Activated CD8-positive, alpha-beta T cell treated with anti-CD3 and anti-CD28 coated beads, Interleukin-2, amount 10 ng/mL, durations not matched to agents 7 days and 5 days (primary cell): ENCODE data around the gene PKD2L1. TPM values are rescaled to one million over a fixed set of nuclear protein-coding genes. Genes with fewer than 3 reads are reported as not detected.
"Not testable (repeated sequence)": the region's sequence is repeated elsewhere in the genome, so short reads cannot be mapped to it uniquely, and the experiment has no call there.

Experiments used
- ATAC-seq: fragments of 150-1000 bp; cut with Tn5 transposase; one replicate; pipeline ENCODE4 v1.10.0; 2021; ENCODE audit warnings: moderate library complexity
- CTCF ChIA-PET: fragments of 350-600 bp; sonication (Branson Sonifier 250); formaldehyde crosslinking; loops from one replicate; lab custom pipeline; 2021; ENCODE audit warnings: antibody characterized with exemption; lab: Charles Lee
- POLR2A ChIA-PET: fragments of 350-600 bp; sonication (Branson Sonifier 250); formaldehyde crosslinking; loops from one replicate; lab custom pipeline; 2021; ENCODE audit warnings: antibody characterized with exemption; lab: Charles Lee
- DNase-seq: peaks from one replicate; pipeline ENCODE4 v3.0.0-alpha.2; 2020
- H3K27ac Mint-ChIP-seq: one replicate; pipeline ENCODE4 v1.8.0; 2021; ENCODE audit warnings: mild to moderate bottlenecking, mixed read lengths
- H3K27me3 Mint-ChIP-seq: one replicate; pipeline ENCODE4 v1.8.0; 2021; ENCODE audit warnings: low read depth, mixed read lengths
- H3K36me3 Mint-ChIP-seq: one replicate; pipeline ENCODE4 v1.8.0; 2021; ENCODE audit warnings: low read depth, mixed read lengths
- H3K4me1 Mint-ChIP-seq: one replicate; pipeline ENCODE4 v1.8.0; 2021; ENCODE audit warnings: low read depth, mixed read lengths
- H3K4me3 Mint-ChIP-seq: one replicate; pipeline ENCODE4 v1.8.0; 2021; ENCODE audit warnings: mild to moderate bottlenecking, mixed read lengths
- H3K9me3 Mint-ChIP-seq: one replicate; pipeline ENCODE4 v1.8.0; 2022; ENCODE audit warnings: mixed read lengths; ENCODE audit not compliant: insufficient read depth
- total RNA-seq, 2 experiments: library from RNA; stranded (reverse); gene quantifications; one replicate each; pipeline ENCODE4 v1.2.3, GENCODE V29; 2021

Gene PKD2L1
- under 1 TPM; 0.10 to 0.68 TPM for total RNA-seq

DNA sequence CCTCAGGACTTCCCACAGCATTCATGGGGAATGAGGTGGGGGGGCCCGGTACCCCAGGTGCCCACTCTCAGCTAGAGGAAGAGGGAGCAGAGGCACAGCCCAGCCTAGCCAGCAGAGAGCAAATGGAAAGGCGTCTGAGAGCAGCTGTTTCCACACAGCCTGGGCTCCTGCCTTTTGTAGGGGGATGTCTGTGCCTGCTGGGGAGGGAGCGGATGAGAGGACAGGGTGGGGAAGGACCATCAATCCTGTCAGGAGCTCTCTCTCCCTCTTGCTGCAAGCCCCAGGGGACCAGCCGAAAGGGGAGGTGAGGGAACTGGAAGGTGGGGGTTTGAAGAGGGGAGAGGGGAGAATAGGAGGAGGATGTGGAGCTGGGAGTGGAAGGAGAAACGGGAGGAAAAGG lies at the start of gene PKD2L1:
PKD2L1 (minus strand) TSS at position 150 of the 400 bp plus-strand sequence; CDS start at position 25, 125 bp downstream.
- ChIA-PET POLR2A (interaction anchor here (1.0 to 1.1 kb wide), 2 partner anchors 16 to 179 kb away, joined by 3 read pairs; no protein-coding TSS in a partner anchor), CTCF (interaction anchor here (1.2 to 24.9 kb wide), 5 partner anchors 26 to 188 kb away, joined by 4 to 311 read pairs (median 4); no protein-coding TSS in a partner anchor)
- no peak within 1 kb of the TSS for H3K27ac Mint-ChIP-seq
- no peak for ATAC-seq
- H3K27me3 Mint-ChIP-seq: peaks cover 21% of the 10 kb centered on the region
- no peak within 1 kb of the TSS for H3K4me3 Mint-ChIP-seq
- peaks cover 21% of the 10 kb centered on the region for H3K4me1 Mint-ChIP-seq
- no peaks in the 10 kb centered on the region for H3K36me3 Mint-ChIP-seq
- no peaks in the 10 kb centered on the region for H3K9me3 Mint-ChIP-seq
- no peak for DNase-seq

DNA sequence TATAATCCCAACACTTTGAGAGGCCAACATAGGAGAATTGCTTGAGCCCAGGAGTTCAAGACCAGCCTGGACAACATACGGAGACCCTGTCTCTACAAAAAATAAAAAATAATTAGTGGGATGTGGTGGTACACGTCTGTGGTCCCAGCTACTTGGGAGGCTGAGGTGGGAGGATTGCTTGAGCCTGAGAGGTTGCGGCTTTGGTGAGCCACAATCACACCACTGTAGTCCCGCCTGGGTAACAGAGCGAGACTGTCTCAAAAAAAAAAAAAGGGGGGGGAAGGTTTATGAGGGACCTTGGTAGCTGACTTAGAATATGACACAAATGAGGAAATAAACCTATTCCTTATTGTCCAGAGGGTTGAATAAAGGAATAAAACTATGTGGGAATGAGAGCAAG lies 47.8 kb upstream of the PKD2L1 start:
- Mint-ChIP-seq H3K4me3 (no peak overlapping the region), H3K27me3 (no peaks in the 10 kb centered on the region), H3K4me1 (peaks cover 25% of the 10 kb centered on the region), H3K27ac (no peak overlapping the region), H3K9me3 (no peaks in the 10 kb centered on the region), H3K36me3 (peaks cover 15% of the 10 kb centered on the region)
- CTCF ChIA-PET: interaction anchor here (1.1 to 1.8 kb wide), 6 partner anchors 36 to 141 kb away, joined by 3 to 12 read pairs (median 7); no protein-coding TSS in a partner anchor
- DNase-seq (peak; percentile 62), ATAC-seq (no peak)
- POLR2A ChIA-PET: interaction anchor here (1.2 kb wide), 1 partner anchor 132 kb away, joined by 3 read pairs; no protein-coding TSS in a partner anchor

DNA sequence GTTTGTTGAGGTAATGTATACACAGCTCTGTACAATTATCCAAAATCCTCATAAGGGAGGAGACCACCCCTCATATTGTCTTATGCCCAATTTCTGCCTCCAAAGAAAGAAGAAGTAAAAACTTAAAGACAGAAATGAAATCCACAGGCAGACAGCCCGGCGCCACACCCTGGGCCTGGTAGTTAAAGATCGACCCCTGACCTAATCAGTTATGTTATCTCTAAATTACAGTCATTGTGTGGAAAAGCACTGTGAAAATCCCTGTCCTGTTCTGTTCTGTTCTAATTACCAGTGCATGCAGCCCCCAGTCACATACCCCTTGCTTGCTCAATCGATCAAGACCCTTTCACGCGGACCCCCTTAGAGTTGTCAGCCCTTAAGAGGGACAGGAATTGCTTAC lies 46.6 kb upstream of the PKD2L1 start:
- H3K36me3 Mint-ChIP-seq, DNase-seq, H3K27ac Mint-ChIP-seq, ATAC-seq, CTCF ChIA-PET, H3K4me3 Mint-ChIP-seq, POLR2A ChIA-PET, H3K27me3 Mint-ChIP-seq, H3K9me3 Mint-ChIP-seq: not testable (repeated sequence)
- H3K4me1 Mint-ChIP-seq: peaks cover 25% of the 10 kb centered on the region

DNA sequence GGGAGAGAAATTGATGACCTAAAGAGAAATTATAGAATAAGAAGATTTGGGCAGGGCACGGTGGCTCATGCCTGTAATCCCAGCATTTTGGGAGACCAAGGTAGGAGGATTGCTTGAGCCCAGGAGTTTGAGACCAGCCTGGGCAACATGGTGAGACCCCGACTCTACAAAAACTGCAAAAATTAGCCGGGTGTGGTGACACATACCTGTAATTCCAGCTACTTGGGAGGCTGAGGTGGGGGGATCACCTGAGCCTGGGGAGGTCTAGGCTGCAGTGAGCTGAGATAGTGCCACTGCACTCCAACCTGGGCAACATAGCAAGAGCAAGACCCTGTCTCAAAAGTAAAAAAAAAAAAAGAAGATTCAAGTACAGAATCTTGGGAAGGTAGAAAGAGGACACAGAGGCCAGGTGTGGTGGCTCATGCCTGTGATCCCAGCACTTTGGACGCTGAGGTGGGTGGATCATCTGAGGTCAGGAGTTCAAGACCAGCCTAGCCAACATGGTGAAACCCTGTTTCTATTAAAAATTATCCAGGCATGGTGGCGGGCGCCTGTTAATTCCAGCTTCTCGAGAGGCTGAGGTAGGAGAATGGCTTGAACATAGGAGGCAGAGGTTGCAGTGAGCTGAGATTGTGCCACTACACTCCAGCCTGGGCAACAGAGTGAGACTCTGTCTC lies 44.8 kb upstream of the PKD2L1 start:
- ATAC-seq, H3K4me3 Mint-ChIP-seq, H3K9me3 Mint-ChIP-seq, DNase-seq, H3K27me3 Mint-ChIP-seq, H3K27ac Mint-ChIP-seq, H3K36me3 Mint-ChIP-seq: not testable (repeated sequence)
- H3K4me1 Mint-ChIP-seq: peaks cover 43% of the 10 kb centered on the region
- POLR2A ChIA-PET: interaction anchor here (1.8 to 2.4 kb wide), 2 partner anchors 27 to 31 kb away, joined by 8 to 34 read pairs; partner anchors contain the start of gene SCD
- CTCF ChIA-PET: interaction anchor here (1.8 to 2.0 kb wide), 3 partner anchors 134 to 161 kb away, joined by 4 to 14 read pairs (median 11); partner anchors contain the start of gene HIF1AN

DNA sequence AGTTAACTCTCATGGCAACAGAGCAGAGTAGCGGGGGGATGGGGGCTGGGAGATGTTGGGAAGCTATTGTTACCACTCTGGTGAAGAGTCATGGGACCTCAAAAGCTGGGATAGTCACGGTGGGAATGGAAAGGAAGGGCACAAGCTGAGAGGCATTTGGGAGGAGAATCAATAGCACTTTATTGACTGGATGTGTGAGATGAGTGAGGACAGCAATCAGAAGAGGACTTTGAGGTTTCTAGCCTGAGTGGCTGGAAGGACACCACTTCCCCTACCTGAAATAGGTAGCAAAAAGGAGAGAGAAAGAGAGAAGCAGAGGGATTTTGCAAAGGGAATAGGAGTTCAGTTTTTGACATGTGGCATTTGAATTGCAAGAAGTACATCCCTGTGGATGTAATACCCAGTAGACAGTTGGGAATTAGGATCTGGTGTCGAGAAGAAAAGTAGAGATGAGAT lies 44.2 kb upstream of the PKD2L1 start:
- Mint-ChIP-seq H3K27me3 (no peaks in the 10 kb centered on the region), H3K4me1 (peaks cover 48% of the 10 kb centered on the region), H3K9me3 (no peaks in the 10 kb centered on the region), H3K27ac (no peak overlapping the region), H3K36me3 (peaks cover 2% of the 10 kb centered on the region), H3K4me3 (no peak overlapping the region)
- POLR2A ChIA-PET: interaction anchor here (1.3 to 2.4 kb wide), 7 partner anchors 11 to 136 kb away, joined by 3 to 34 read pairs (median 5); partner anchors contain the start of gene SCD
- CTCF ChIA-PET: interaction anchor here (0.9 to 2.0 kb wide), 11 partner anchors 23 to 162 kb away, joined by 3 to 23 read pairs (median 4); partner anchors contain the start of genes HIF1AN and SCD
- no peak for ATAC-seq
- no peak for DNase-seq

DNA sequence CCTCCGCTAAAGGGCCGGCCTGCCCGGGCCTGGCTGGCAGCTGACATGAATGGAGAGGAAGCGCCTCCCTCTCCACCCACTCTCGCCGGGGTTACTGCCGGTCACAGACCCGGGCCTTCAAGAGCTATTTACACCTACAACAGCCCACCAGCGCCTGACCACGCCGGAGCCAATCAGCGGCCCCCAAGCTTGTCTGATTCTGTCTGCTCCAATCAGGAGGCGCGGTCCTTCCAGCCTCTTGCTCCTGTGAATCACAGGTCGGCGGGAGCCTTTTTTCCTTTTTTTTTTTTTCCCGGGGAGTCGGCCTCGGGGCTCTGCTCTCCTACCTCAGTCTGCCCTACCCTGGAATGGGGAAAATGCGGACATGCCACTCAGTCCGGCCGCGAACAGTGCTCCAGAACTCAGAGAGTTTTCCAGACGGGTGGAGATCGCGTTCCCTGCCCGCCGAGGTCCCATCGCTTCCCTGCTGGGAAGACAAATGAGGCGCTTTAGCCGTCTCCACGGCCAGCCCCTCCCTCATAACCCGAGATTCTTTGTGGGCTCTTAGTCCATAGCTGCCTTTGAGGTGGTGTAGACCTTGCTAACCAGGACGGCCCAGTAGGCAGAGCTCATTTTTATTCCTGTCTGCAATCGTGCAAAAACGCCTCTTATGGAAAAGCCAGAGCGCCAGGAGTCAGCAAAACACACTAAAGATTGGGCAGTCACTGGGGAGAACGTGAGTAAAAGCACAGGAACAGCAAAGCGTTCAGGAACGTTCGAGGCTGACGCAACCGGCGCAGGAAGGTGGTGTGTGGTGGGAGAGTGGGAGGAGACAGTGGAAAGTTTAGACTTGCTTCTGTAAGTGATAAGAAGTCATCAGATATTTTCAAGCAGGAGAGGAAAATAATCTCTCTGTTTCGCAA lies 43.5 kb upstream of the PKD2L1 start:
- peak; percentile 83 for ATAC-seq
- CTCF ChIA-PET: interaction anchor here (0.9 to 2.0 kb wide), 14 partner anchors 22 to 364 kb away, joined by 3 to 23 read pairs (median 4); partner anchors contain the start of genes DNMBP, HIF1AN and SCD

DNA sequence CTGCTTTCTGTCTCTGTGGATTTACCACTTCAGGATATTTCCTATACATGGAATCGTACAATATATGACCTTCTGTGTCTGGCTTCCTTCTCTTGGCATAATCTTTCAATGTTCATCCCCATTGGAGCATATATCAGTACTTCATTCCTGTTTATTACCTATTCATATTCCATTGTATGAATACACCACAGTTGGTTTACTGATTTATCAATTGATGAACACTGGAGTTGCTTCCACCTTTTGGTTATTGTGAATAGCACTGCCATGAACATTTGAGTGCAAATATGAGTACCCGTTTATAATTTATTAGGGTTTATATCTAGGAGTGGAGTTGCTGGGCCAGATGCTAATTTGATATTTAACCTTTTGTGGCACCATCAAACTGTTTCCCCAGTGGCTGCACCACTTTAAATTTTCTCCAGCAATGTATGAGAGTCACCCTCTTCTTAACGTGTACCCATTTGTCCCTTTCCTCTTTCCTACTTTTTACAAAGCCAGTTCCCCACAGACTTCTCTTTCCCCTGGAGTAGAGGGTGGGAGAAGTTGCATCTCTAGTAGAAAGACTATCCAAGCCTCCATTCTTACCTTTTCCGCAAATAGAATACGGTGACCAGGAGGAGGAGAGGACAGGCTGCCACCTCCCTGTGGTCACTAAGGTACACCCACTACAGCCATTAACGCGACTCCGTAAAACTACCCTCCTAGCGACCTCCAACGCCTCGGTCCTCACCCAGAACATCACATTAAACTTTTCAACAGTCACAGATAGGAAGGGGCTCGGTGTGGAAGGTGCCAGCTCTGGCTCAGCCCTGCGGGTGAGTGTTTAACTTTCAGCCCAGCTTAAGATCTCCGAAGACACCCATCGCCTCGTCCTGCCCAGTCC lies 42.6 kb upstream of the PKD2L1 start:
- no peak overlapping the region for H3K27ac Mint-ChIP-seq
- POLR2A ChIA-PET: interaction anchor here (0.5 to 2.4 kb wide), 10 partner anchors 9 to 163 kb away, joined by 3 to 34 read pairs (median 4); partner anchors contain the start of genes HIF1AN and SCD
- no peak for ATAC-seq
- DNase-seq: no peak
- no peaks in the 10 kb centered on the region for H3K9me3 Mint-ChIP-seq
- no peaks in the 10 kb centered on the region for H3K27me3 Mint-ChIP-seq
- H3K4me3 Mint-ChIP-seq: no peak overlapping the region
- H3K4me1 Mint-ChIP-seq: peaks cover 43% of the 10 kb centered on the region
- CTCF ChIA-PET: interaction anchor here (0.9 to 2.0 kb wide), 13 partner anchors 21 to 363 kb away, joined by 3 to 23 read pairs (median 5); partner anchors contain the start of genes DNMBP, HIF1AN and SCD
- H3K36me3 Mint-ChIP-seq: peaks cover 2% of the 10 kb centered on the region

More for the DNA sequence above, 43.5 kb upstream of the PKD2L1 start:
- DNase-seq: peak; percentile 96
- no peak overlapping the region for H3K27ac Mint-ChIP-seq
- POLR2A ChIA-PET: interaction anchor here (0.5 to 2.4 kb wide), 10 partner anchors 10 to 162 kb away, joined by 3 to 34 read pairs (median 4); partner anchors contain the start of genes HIF1AN and SCD
- no peaks in the 10 kb centered on the region for H3K9me3 Mint-ChIP-seq
- peaks cover 50% of the 10 kb centered on the region for H3K4me1 Mint-ChIP-seq
- no peaks in the 10 kb centered on the region for H3K27me3 Mint-ChIP-seq
- H3K4me3 Mint-ChIP-seq: no peak overlapping the region
- H3K36me3 Mint-ChIP-seq: peaks cover 2% of the 10 kb centered on the region

DNA sequence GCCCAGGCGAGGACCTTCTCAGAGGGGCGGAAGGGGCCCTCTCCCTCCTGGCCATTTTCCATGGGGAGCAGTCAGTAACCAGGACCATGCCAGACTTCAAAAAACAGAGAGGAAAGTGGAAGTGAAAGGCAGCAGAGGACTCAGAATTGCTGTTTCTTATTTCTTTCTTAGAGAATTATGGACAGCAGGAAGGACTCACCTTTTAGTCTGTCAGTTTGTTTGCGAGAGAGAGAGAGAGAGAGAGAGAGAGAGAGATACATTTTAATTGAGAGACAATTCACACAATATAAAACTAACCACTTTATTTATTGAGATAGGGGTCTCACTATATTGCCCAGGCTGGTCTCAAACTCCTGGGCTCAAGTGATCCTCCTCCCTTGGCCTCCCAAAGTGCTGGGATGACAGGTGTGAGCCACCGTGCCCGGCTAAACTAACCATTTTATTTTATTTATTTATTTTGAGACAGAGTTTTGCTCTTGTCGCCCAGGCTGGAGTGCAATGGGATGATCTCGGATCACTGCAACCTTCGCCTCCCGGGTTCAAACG lies 41.5 kb upstream of the PKD2L1 start:
- ATAC-seq (no peak), DNase-seq (no peak)
- Mint-ChIP-seq H3K4me3 (peak overlapping the region; percentile 42), H3K27ac (peak overlapping the region; percentile 88), H3K36me3 (peaks cover 7% of the 10 kb centered on the region), H3K4me1 (peaks cover 42% of the 10 kb centered on the region), H3K27me3 (no peaks in the 10 kb centered on the region), H3K9me3 (no peaks in the 10 kb centered on the region)
- POLR2A ChIA-PET: interaction anchor here (0.6 to 2.3 kb wide), 6 partner anchors 20 to 144 kb away, joined by 3 to 43 read pairs (median 4); partner anchors contain the start of gene SCD
- CTCF ChIA-PET: interaction anchor here (0.8 to 3.2 kb wide), 14 partner anchors 8 to 171 kb away, joined by 3 to 48 read pairs (median 6); partner anchors contain the start of genes HIF1AN and SCD

DNA sequence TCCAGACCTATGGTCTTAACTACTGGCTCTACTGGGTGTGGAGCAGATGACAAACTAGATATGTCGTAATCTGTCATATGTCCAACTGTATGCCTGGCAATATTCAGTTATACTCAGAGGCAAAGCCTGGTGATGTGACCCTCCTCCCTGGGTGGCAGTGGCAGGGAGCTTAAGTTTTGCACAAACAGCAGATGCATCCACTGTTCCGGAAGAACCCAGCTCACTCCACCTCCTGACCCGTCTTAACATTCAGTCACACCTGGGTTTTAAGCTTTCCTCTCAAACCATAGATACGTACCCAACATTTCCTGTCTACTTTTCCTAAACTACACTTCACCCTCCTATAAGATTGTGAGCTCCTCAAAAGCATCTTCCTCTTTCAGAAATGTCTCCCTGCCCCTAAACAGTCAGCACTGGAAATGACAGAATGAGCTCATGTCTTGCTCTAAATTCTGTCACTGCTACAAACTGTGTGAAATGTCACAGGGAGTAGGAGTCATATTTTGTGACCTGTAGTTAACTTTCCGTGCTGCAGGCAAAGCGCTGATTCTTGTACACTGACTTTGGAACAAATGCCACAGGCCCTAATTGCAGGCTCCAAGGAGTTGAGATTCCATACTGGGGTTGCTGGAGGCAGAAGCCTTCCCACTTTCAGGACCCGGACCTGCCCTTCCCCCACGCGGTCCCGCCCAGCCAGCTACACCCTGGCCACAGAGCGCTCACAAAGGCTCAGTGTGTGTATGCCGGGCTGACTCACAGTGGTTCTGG lies 40.9 kb upstream of the PKD2L1 start:
- ATAC-seq (peak; percentile 54), DNase-seq (peak; percentile 75)
- POLR2A ChIA-PET: interaction anchor here (0.6 to 2.3 kb wide), 13 partner anchors 9 to 1447 kb away, joined by 3 to 43 read pairs (median 4); partner anchors contain the start of genes OGA and SCD
- Mint-ChIP-seq H3K36me3 (peaks cover 7% of the 10 kb centered on the region), H3K27me3 (no peaks in the 10 kb centered on the region), H3K27ac (peak overlapping the region; percentile 88), H3K4me1 (peaks cover 44% of the 10 kb centered on the region), H3K4me3 (peak overlapping the region; percentile 42), H3K9me3 (no peaks in the 10 kb centered on the region)
- CTCF ChIA-PET: interaction anchor here (0.6 to 3.2 kb wide), 19 partner anchors 9 to 170 kb away, joined by 3 to 48 read pairs (median 5); partner anchors contain the start of genes HIF1AN and SCD
